ENCODE measurements around the gene TMPRSS6. TPM values are rescaled to one million over a fixed set of nuclear protein-coding genes. Genes with fewer than 3 reads are reported as not detected.
A peak's percentile ranks its signal among the peaks of the same experiment; 100 is the strongest.

TMPRSS6 gene
- total RNA-seq, 1 experiment from 2014 or later: not detected

DNA sequence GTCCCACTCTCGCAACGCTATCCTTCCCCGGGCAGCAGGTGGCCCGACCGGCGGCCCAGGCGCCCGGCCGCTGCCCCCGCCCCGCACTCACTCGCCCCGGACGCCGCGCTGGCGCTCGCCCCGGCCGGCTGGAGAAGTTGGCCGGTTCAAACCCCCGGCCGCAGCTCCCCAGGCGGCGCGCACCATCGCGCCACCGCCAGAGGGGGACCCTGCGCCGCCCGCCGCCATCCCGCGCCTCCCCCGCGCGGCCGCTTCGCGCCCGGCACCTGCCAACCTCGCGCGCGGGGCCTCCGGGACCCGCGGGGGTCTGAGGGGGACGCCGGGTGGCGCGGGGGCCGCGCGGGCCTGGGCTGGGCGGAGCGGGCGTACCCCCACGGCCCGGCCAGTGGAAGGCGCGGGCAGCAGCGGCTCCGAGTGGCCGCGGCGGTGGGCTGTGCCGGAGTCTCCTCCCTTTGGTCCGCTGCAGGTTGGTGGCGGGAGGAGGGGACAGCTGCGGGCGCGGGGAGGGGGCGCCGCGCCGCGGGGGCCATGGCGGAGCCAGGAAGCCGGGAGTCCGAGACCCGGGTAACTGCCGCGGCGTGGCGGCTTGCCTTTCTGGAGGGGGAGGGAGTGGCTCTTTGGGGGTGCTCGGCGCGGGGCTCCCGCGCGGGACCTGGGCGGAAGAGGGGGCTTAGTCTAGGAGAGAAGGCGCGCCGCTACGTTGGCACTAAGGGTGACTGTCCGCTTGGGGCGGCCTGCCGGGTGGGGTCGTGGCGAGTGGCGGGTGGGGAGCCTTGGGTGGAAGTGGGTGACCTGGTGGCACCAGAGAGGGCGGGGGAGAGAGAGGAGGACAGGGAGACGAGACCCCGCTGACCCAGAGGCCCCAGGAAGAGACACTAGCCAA lies 90.0 kb downstream of the TMPRSS6 start, which contains the start of the genes MPST and TST:
MPST (plus strand) TSS at position 434 of the 883 bp plus-strand sequence; CDS start at position 529, 95 bp downstream.
TST (minus strand) TSS at position 139 of the 883 bp plus-strand sequence. CDS start 715 bp downstream, outside the sequence.
- Mint-ChIP-seq H3K36me3 (ENCODE audit: insufficient read depth, unreplicated experiment) (peaks cover 6% of the 10 kb centered on the region), H3K4me1 (ENCODE audit: insufficient read depth, unreplicated experiment) (peaks cover 22% of the 10 kb centered on the region), H3K4me3 (ENCODE audit: unreplicated experiment) (peak within 1 kb of the TSS; percentile 91), H3K27ac (ENCODE audit: low read depth, unreplicated experiment) (peak within 1 kb of the TSS; percentile 88), H3K9me3 (ENCODE audit: unreplicated experiment) (no peaks in the 10 kb centered on the region), H3K27me3 (ENCODE audit: insufficient read depth, unreplicated experiment) (no peaks in the 10 kb centered on the region)
- intact Hi-C loops (cut with micrococcal nuclease): no loop called here
- no TSS peak for BruUV-seq (replicated peaks)
- TF ChIP-seq, protein P1, sequence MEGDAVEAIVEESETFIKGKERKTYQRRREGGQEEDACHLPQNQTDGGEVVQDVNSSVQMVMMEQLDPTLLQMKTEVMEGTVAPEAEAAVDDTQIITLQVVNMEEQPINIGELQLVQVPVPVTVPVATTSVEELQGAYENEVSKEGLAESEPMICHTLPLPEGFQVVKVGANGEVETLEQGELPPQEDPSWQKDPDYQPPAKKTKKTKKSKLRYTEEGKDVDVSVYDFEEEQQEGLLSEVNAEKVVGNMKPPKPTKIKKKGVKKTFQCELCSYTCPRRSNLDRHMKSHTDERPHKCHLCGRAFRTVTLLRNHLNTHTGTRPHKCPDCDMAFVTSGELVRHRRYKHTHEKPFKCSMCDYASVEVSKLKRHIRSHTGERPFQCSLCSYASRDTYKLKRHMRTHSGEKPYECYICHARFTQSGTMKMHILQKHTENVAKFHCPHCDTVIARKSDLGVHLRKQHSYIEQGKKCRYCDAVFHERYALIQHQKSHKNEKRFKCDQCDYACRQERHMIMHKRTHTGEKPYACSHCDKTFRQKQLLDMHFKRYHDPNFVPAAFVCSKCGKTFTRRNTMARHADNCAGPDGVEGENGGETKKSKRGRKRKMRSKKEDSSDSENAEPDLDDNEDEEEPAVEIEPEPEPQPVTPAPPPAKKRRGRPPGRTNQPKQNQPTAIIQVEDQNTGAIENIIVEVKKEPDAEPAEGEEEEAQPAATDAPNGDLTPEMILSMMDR (IDR thresholded peaks at IDR 0.05; ENCODE audit: unreplicated experiment): no peak
- ChIA-PET CTCF (interaction anchor here (0.6 to 2.0 kb wide), 11 partner anchors 11 to 282 kb away, joined by 3 to 11 read pairs (median 4); no protein-coding TSS in a partner anchor), POLR2A (interaction anchor here (0.5 to 5.6 kb wide), 16 partner anchors 9 to 490 kb away, joined by 3 to 95 read pairs (median 6); partner anchors contain the start of genes EIF3D and IFT27)
- peak; percentile 62 for DNase-seq (ENCODE audit: unreplicated experiment)

DNA sequence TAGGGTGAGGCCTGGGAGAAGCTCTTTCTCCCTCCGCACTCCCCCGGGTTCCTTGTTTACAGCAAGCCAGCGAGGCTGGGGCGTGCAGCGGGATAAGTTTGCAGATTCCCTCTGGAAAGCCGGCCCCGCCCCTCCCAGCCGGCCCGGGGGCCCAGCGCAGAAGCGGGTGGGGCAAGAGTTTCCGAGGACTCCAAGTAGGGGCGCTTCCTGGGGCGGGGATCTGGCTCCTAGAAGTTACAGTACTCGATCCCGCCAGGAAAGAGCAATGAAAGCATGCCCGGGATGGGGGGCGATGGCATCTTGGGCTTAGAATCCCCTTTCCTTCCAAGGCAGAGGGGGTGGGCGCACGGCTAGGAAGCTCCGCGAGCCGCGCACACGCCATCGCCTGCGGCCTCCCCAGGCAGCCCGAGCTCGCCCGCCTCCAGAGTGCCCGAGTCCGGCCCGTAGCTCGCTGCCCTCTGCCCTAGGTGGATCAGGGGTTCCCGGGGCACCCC lies 90.7 kb downstream of the TMPRSS6 start:
- Mint-ChIP-seq H3K27ac (ENCODE audit: low read depth, unreplicated experiment) (peak overlapping the region; percentile 54), H3K4me1 (ENCODE audit: insufficient read depth, unreplicated experiment) (peaks cover 22% of the 10 kb centered on the region), H3K9me3 (ENCODE audit: unreplicated experiment) (no peaks in the 10 kb centered on the region), H3K36me3 (ENCODE audit: insufficient read depth, unreplicated experiment) (peaks cover 3% of the 10 kb centered on the region), H3K27me3 (ENCODE audit: insufficient read depth, unreplicated experiment) (no peaks in the 10 kb centered on the region), H3K4me3 (ENCODE audit: unreplicated experiment) (peak overlapping the region; percentile 91)
- ChIA-PET CTCF (interaction anchor here (0.6 to 2.0 kb wide), 7 partner anchors 12 to 474 kb away, joined by 3 to 11 read pairs (median 4); no protein-coding TSS in a partner anchor), POLR2A (interaction anchor here (0.5 to 5.6 kb wide), 12 partner anchors 9 to 490 kb away, joined by 3 to 95 read pairs (median 7); partner anchors contain the start of genes EIF3D and IFT27)
- intact Hi-C loops (cut with micrococcal nuclease): no loop called here
- TF ChIP-seq, protein P1 (IDR thresholded peaks at IDR 0.05; ENCODE audit: unreplicated experiment): no peak
- BruUV-seq (replicated peaks): TSS peak; percentile 34
- peak; percentile 36 for DNase-seq (ENCODE audit: unreplicated experiment)

DNA sequence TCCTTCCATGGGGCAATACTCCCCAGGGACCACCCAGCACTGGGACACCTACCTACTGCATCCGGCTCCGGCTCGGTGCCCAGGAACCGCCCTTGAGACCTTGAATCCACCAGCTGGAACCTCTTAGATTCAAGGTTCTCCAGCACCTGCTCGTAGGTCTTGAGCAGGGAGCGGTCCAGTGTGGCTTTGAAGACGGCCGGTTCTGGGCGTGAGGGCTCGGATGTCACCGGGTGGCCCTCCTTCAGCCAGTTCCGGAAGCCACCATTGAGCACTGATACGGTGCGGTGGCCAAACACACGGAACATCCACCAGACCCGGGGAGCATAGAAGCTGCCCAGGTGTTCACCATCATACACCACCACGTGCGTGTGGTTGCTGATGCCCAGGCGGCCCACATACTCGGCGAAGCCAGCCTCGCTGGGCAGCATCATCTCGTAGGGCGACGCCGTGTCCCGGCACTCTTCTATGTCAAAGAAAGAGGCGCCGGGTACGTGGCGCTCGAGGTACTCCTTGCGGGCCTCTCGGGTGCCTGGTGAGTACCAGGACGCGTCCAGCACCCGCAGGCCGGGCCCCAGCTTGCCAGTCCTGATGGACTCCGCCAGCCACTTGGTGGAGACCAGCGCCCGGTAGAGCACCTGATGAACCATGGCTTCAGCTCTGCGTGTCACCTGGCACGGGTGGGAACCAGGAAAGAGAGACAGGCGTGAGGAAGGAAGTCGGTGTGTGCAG lies 91.3 kb downstream of the TMPRSS6 start:
- Mint-ChIP-seq H3K9me3 (ENCODE audit: unreplicated experiment) (no peaks in the 10 kb centered on the region), H3K4me1 (ENCODE audit: insufficient read depth, unreplicated experiment) (peaks cover 22% of the 10 kb centered on the region), H3K27ac (ENCODE audit: low read depth, unreplicated experiment) (peak overlapping the region; percentile 54), H3K4me3 (ENCODE audit: unreplicated experiment) (peak overlapping the region; percentile 91), H3K36me3 (ENCODE audit: insufficient read depth, unreplicated experiment) (no peaks in the 10 kb centered on the region), H3K27me3 (ENCODE audit: insufficient read depth, unreplicated experiment) (no peaks in the 10 kb centered on the region)
- no TSS peak for BruUV-seq (replicated peaks)
- TF ChIP-seq, protein P1 (IDR thresholded peaks at IDR 0.05; ENCODE audit: unreplicated experiment): no peak
- ChIA-PET POLR2A (interaction anchor here (0.5 to 5.6 kb wide), 8 partner anchors 13 to 358 kb away, joined by 3 to 95 read pairs (median 8); no protein-coding TSS in a partner anchor), CTCF (interaction anchor here (0.6 to 1.5 kb wide), 5 partner anchors 14 to 474 kb away, joined by 3 to 7 read pairs (median 3); no protein-coding TSS in a partner anchor)
- intact Hi-C loops (cut with micrococcal nuclease): no loop called here
- no peak for DNase-seq (ENCODE audit: unreplicated experiment)

All from MCF 10A (cell line).